DOHH2 (cell line): ENCODE results near the gene ITGAV.

ENCODE experiments used
- H3F3A ChIP-seq: fragments of 200-600 bp; sonication (generic), shearing (Covaris generic); 2 replicates; pipeline ENCODE4 v1.6.0; 2016; ENCODE audit warnings: antibody characterized with exemption, mild to moderate bottlenecking; ENCODE audit not compliant: control insufficient read depth, insufficient read depth
- H3K27ac ChIP-seq: fragments of 200-600 bp; sonication (generic); 2 replicates; pipeline ENCODE4 v1.5.1; 2014; ENCODE audit warnings: low read depth, mild to moderate bottlenecking, low read length, moderate library complexity
- H3K27me3 ChIP-seq: fragments of 200-600 bp; sonication (generic); 2 replicates; pipeline ENCODE4 v1.6.1; 2014; ENCODE audit warnings: mild to moderate bottlenecking, low read length, mixed read lengths; ENCODE audit not compliant: control insufficient read depth
- H3K36me3 ChIP-seq: fragments of 200-600 bp; sonication (generic); 2 replicates; pipeline ENCODE4 v1.6.1; 2014; ENCODE audit warnings: mild to moderate bottlenecking, low read length, moderate library complexity, mixed read lengths; ENCODE audit not compliant: control insufficient read depth
- H3K4me1 ChIP-seq: fragments of 200-600 bp; sonication (generic); 2 replicates; pipeline ENCODE4 v1.6.1; 2014; ENCODE audit warnings: mild to moderate bottlenecking, low read length, mixed read lengths; ENCODE audit not compliant: control insufficient read depth
- H3K4me2 ChIP-seq: fragments of 200-600 bp; sonication (generic); 2 replicates; pipeline ENCODE4 v1.6.0; 2014; ENCODE audit warnings: mild to moderate bottlenecking, low read length, moderate library complexity
- H3K4me3 ChIP-seq: fragments of 200-600 bp; sonication (generic); 2 replicates; pipeline ENCODE4 v1.5.1; 2014; ENCODE audit warnings: mild to moderate bottlenecking, low read length, mixed read lengths
- H3K79me2 ChIP-seq: fragments of 200-600 bp; sonication (generic); 2 replicates; pipeline ENCODE4 v1.6.1; 2014; ENCODE audit warnings: mild to moderate bottlenecking, low read length, mixed read lengths; ENCODE audit not compliant: control insufficient read depth
- H3K9me2 ChIP-seq: fragments of 200-600 bp; sonication (generic); replicated peaks from 2 replicates; pipeline ENCODE4 v1.6.1; 2014; ENCODE audit warnings: mild to moderate bottlenecking, low read length, mixed read lengths; ENCODE audit not compliant: control insufficient read depth
- H3K9me3 ChIP-seq: fragments of 200-600 bp; sonication (generic); 2 replicates; pipeline ENCODE4 v1.6.1; 2014; ENCODE audit warnings: antibody characterized with exemption, low read length, mixed read lengths; ENCODE audit not compliant: control insufficient read depth, insufficient read depth
- H4K20me1 ChIP-seq: fragments of 200-600 bp; sonication (generic); 2 replicates; pipeline ENCODE4 v1.6.0; 2014; ENCODE audit warnings: low read depth, mild to moderate bottlenecking, antibody characterized with exemption, low read length, moderate library complexity; ENCODE audit not compliant: control insufficient read depth, insufficient read depth
- EZH2phosphoT487 ChIP-seq: fragments of 200-600 bp; sonication (generic); IDR thresholded peaks from 2 replicates; pipeline ENCODE4 v1.6.1; 2017; ENCODE audit warnings: borderline replicate concordance, mild to moderate bottlenecking, antibody characterized with exemption, low read length, moderate library complexity, mixed read lengths
- TF ChIP-seq, protein P1 (sequence below): fragments of 200-600 bp; sonication (generic); IDR thresholded peaks from one replicate; pipeline ENCODE4 v1.5.1; 2014; ENCODE audit warnings: antibody characterized with exemption, mild to moderate bottlenecking, low read depth, low read length; ENCODE audit not compliant: poor library complexity, severe bottlenecking

Gene ITGAV

GRCh38 chr2:186575302-186575701 is 14.6 kb upstream of the ITGAV start:
- no peaks in the 10 kb centered on the region for H3K36me3 ChIP-seq
- no peak overlapping the region for H3K27ac ChIP-seq
- no peaks in the 10 kb centered on the region for H3F3A ChIP-seq
- H3K4me3 ChIP-seq = no peak overlapping the region
- no peaks in the 10 kb centered on the region for H3K79me2 ChIP-seq
- no peaks in the 10 kb centered on the region for H3K9me2 ChIP-seq
- no peak overlapping the region for H3K4me2 ChIP-seq
- no peak for TF ChIP-seq EZH2phosphoT487
- no peaks in the 10 kb centered on the region for H3K9me3 ChIP-seq
- H3K4me1 ChIP-seq = no peaks in the 10 kb centered on the region
- no peaks in the 10 kb centered on the region for H4K20me1 ChIP-seq
- H3K27me3 ChIP-seq = no peaks in the 10 kb centered on the region

DNA sequence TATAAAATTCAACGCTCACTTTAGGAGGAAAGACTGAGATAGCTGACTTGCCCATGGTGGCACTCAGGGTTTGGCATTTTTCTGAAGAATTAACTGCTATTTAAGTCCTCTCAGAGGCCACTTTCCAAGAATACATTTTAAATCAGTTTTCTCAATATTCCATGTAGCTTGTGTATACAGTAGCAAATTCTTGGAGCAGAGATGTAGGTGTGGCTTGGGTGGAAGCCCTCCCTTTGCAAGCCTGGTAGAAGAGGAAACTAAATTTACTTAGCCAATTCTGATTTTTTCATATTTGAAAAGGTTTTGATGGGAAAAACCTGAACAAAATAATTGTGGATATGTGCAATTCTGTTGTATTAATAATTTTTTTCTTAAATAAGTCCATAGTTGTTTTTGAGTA is 14.0 kb upstream of the ITGAV start:
- Histone ChIP-seq H3K36me3 (no peaks in the 10 kb centered on the region), H3K4me1 (no peaks in the 10 kb centered on the region), H3K9me3 (no peaks in the 10 kb centered on the region), H3F3A (no peaks in the 10 kb centered on the region), H3K27me3 (no peaks in the 10 kb centered on the region), H3K79me2 (no peaks in the 10 kb centered on the region), H3K9me2 (no peaks in the 10 kb centered on the region), H3K4me3 (no peak overlapping the region), H3K27ac (no peak overlapping the region), H3K4me2 (no peak overlapping the region), H4K20me1 (no peaks in the 10 kb centered on the region)
- TF ChIP-seq EZH2phosphoT487 = no peak
- TF ChIP-seq, protein P1, sequence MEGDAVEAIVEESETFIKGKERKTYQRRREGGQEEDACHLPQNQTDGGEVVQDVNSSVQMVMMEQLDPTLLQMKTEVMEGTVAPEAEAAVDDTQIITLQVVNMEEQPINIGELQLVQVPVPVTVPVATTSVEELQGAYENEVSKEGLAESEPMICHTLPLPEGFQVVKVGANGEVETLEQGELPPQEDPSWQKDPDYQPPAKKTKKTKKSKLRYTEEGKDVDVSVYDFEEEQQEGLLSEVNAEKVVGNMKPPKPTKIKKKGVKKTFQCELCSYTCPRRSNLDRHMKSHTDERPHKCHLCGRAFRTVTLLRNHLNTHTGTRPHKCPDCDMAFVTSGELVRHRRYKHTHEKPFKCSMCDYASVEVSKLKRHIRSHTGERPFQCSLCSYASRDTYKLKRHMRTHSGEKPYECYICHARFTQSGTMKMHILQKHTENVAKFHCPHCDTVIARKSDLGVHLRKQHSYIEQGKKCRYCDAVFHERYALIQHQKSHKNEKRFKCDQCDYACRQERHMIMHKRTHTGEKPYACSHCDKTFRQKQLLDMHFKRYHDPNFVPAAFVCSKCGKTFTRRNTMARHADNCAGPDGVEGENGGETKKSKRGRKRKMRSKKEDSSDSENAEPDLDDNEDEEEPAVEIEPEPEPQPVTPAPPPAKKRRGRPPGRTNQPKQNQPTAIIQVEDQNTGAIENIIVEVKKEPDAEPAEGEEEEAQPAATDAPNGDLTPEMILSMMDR = no peak

DNA sequence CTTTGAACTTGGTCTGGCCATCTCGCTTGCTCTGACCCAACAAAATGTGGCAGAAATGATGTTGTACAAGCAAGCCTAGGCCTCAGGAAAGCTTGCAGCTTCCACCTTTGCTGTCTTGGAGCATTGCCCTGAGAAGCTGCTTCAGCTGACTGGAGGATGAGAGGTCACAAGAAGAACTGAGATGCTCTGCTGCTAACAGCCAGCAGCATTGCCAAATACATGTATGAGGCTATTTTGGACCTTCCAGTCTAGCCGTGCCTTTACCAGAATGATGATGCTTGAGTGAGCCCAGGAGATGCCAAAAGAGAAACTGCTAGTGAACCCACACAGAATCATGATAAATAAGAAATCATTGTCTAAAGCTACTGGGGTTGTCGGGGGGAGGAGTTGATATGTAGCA is 13.2 kb upstream of the ITGAV start:
- no peaks in the 10 kb centered on the region for H3K36me3 ChIP-seq
- no peak overlapping the region for H3K4me3 ChIP-seq
- H3K79me2 ChIP-seq = no peaks in the 10 kb centered on the region
- H3K9me2 ChIP-seq = no peaks in the 10 kb centered on the region
- no peaks in the 10 kb centered on the region for H4K20me1 ChIP-seq
- TF ChIP-seq, protein P1 = no peak
- no peak for TF ChIP-seq EZH2phosphoT487
- no peaks in the 10 kb centered on the region for H3F3A ChIP-seq
- H3K27ac ChIP-seq = no peak overlapping the region
- no peaks in the 10 kb centered on the region for H3K27me3 ChIP-seq
- no peak overlapping the region for H3K4me2 ChIP-seq
- H3K4me1 ChIP-seq = no peaks in the 10 kb centered on the region
- H3K9me3 ChIP-seq = no peaks in the 10 kb centered on the region

DNA sequence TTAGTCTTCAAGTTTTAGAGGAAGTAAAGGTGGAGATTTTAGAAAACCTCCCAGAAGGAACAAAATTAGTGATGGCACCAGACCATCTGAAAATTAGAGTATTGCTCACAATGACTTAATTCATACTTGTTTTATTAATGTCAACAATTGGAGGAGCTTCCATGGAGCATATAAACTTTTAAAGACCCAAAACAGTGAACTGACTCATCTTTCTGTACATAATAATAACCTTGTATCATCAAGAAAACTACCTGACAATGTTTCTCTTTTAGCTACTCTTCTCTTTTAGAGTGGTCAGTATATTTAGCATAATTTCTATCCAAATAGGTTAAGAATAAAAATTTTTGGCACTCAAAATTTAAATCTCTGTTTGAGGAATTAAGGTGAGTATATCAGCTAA is 7.2 kb upstream of the ITGAV start:
- H3K9me2 ChIP-seq = no peaks in the 10 kb centered on the region
- no peaks in the 10 kb centered on the region for H4K20me1 ChIP-seq
- H3K4me2 ChIP-seq = no peak overlapping the region
- H3K36me3 ChIP-seq = no peaks in the 10 kb centered on the region
- no peaks in the 10 kb centered on the region for H3K4me1 ChIP-seq
- H3F3A ChIP-seq = no peaks in the 10 kb centered on the region
- no peak overlapping the region for H3K27ac ChIP-seq
- TF ChIP-seq, protein P1 = no peak
- TF ChIP-seq EZH2phosphoT487 = no peak
- H3K9me3 ChIP-seq = no peaks in the 10 kb centered on the region
- H3K4me3 ChIP-seq = no peak overlapping the region
- no peaks in the 10 kb centered on the region for H3K79me2 ChIP-seq
- H3K27me3 ChIP-seq = no peaks in the 10 kb centered on the region
